Measurements from ENCODE around the gene COL27A1. TPM values are rescaled to one million over a fixed set of nuclear protein-coding genes. Genes with fewer than 3 reads are reported as not detected.

Gene COL27A1
- 1.0 and 1.1 TPM in 2 replicates for total RNA-seq

DNA sequence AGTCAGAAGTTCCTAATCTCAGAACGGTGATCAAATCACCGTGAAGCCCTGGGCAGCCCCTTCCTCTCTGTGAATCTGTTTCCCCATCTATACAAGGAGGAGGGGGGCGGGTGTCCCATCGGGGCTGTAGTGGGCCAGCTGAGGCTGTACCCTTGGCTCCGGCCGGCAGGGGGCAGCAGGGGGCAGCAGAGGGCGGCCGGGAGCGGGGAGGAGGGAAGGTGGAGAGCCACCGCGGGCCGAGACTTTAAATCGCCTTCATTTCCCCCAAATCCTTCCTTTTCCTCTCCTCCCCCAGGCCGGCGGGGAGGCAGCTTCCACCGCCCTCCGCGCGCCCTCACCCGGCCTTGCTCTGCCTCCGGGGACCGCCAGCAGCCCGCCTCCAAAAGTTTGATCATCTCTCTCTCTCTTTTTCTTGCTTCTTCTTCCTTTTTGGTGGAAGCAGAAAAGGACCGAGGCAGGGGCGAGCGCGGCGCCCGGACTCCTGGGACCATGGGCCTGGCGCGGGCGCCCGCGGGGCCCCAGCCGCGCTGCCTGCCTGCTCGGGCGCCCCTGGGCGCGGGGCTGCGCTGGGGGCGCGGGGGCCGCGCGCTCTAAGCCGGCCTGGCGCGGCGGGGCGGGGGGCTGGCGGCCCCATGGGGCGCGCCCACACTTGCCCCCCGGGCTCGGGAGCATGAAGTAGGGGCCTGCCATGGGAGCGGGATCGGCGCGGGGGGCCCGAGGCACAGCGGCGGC is at the start of gene COL27A1:
Gene COL27A1, plus strand, starts transcription at position 275 of the 732 bp plus-strand sequence. Its CDS starts 414 bp downstream, at position 689.
- peak; percentile 16 to 77 for DNase-seq (ENCODE audit: low read depth in 2 of 2)

DNA sequence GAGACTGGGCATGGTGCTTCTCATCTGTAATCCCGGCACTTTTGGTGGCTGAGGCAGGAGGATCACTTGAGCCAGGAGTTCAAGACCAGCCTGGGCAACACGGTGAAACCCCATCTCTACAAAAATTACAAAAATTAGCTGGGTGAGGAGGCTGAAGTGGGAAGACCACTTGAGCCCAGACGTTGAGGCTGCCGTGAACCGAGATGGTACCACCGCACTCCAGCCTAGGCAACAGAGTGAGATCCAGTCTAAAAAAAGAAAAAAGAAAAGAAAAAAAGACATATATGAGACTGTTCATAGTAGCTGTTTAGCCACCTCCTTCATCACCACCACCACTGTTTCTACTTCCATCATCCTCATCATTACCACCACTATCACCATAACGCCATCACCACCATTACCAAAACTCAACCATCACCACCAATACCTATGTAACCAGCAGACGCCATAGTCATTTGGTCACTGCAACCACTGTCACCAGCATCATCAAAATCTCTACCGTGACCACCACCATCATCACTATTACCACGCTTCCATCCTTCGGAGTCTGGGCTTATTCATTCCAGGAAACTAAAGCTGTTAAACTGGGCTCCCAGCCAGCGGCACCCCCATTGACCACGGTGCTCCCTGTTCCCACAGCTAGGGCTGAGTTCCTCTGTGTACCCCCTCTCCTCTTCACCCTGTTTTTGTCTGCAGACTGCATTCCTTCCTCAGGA is 47.9 kb upstream of the COL27A1 start:
- no peak for DNase-seq (ENCODE audit: low read depth in 2 of 2)

DNA sequence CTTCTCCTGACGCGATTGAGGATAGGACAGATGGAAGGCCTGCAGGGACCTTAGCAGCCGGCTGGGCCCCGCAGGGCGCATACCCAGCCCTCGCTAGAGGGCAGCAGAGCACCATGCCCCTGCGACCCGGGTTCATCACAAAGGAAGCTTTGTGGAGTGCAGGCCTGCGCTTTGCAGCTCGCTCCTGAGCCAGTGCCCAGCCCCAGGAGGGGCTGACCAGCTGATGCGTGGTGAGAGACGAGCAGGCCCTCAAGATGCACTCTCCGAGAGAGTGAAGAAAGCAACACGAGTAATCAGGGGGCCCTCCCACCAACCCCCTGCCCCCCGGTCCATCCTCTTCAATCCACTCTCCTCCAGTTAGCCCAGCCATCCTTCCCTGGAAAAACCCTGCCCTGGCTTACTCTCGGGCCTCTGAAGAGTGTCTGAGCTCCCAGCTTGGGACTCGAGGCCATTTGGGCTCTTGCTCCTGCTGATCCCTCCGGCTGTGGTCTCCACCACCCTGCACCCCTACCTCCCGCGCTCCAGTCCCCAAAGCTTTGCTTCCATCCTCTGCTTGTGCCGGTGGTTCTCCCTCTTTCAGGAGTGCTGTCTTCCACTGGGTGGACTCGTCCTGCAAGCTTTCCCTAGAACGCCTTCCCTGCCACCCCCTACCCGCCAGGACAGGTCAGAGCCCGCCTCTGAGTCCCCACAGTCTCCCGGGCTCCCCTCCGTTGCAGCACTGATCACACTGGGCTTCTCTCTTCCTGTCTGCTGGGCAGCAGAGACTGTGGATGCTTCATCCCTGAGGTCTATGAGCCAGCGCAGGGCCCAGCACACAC is 47.1 kb upstream of the COL27A1 start:
- DNase-seq (ENCODE audit: low read depth in 2 of 2): peak; percentile 32 to 78

GRCh38 chr9:114109124-114109523 is 46.2 kb upstream of the COL27A1 start:
- no peak for DNase-seq (ENCODE audit: low read depth in 2 of 2)

DNA sequence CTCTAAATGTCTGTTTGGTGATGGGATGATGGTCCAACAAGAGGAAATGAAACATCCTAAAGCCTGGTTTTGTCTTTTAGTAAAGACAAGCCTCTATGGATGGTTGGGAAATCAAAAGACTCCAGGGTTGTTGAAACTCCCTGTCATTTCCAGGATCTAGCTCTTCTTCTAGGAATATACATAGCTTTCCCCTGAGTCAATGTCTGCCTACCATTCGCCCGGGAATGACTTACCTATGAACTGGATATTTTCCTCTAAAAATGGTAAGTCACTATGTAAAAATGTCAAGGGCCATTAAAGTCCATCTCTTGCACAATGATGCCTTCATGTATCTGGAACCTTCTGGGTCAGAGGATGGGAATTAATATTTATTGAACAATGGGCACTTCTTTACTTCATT is 45.2 kb upstream of the COL27A1 start:
- no peak for DNase-seq (ENCODE audit: low read depth in 2 of 2)

GRCh38 chr9:114112325-114112724 is 43.0 kb upstream of the COL27A1 start:
- DNase-seq (ENCODE audit: low read depth in 2 of 2): no peak

- DNase-seq (ENCODE audit: low read depth in 2 of 2): peak in 1 of 2 donors; percentile 17
These were observed 42.4 kb upstream of the COL27A1 start for GRCh38 chr9:114112778-114113584.

- no peak for DNase-seq (ENCODE audit: low read depth in 2 of 2)
These were observed 41.0 kb upstream of the COL27A1 start for GRCh38 chr9:114114364-114114763.

DNA sequence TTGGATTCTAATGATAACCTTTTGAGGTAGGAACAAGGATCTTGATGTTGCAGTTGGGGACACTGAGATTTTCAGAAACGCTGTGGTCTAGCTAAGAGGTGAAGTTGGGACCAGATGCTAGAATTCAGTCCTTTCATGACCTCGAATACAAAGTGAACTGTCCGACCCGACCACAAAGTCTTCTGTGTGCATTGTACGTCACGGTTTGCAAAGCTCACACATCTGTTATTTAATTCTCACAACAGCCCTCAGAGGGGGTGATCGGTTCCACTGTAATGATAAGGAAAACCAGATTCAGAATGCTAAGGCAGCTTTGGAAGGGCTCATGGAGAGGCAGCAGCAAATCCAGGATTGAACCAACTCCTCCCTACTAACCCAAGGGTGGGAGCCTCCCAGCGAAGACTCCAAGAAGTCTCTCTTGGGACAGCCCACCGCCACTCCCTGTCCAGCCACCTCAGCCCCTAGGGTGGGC is 39.6 kb upstream of the COL27A1 start:
- no peak for DNase-seq (ENCODE audit: low read depth in 2 of 2)

- no peak for DNase-seq (ENCODE audit: low read depth in 2 of 2)
These were observed 39.1 kb upstream of the COL27A1 start for GRCh38 chr9:114116126-114116747.

GRCh38 chr9:114117614-114117995 is 37.7 kb upstream of the COL27A1 start:
- DNase-seq (ENCODE audit: low read depth in 2 of 2): no peak

- DNase-seq (ENCODE audit: low read depth in 2 of 2): no peak
These were observed 37.1 kb upstream of the COL27A1 start for GRCh38 chr9:114117996-114118830.

GRCh38 chr9:114119242-114120191 is 35.8 kb upstream of the COL27A1 start:
- no peak for DNase-seq (ENCODE audit: low read depth in 2 of 2)

DNA sequence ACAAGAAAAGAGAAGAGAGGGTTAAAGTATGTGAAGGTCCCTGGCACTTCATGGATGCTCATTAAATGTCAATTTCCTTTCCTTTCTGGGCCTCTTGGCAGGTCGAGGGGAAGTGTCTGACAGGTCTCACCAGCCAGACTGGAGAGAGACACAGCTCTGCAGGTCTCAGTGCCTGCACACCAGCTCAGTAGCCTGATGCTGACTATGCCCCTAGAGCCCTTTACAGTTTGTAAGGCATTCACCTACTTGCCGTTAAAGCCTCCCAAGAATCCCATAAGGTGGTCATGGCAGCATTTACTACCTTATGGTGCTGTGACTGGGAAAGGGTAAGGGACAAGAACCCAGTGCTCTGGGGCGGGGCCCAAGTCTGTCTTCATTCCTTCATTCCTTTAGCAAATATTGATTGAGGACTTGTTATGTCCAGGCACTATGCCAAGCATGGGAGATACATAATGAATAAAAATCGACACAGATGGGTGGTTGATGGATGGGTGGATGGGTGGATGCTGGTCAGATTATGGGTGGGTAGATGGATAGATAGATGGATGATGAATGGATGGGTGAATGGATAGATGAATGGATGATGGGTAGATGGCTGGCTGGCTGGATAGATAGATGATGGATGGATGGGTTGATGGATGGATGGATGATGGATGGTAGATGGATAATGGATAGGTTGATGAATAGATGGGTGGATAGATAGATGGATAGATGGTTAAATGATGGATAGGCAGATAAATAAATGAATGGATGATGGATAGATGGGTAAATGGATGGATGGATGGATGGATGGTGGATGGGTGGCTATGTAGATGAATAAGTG is 34.9 kb upstream of the COL27A1 start:
- DNase-seq (ENCODE audit: low read depth in 2 of 2): no peak

GRCh38 chr9:114121227-114122135 is 33.9 kb upstream of the COL27A1 start:
- DNase-seq (ENCODE audit: low read depth in 2 of 2): no peak

DNA sequence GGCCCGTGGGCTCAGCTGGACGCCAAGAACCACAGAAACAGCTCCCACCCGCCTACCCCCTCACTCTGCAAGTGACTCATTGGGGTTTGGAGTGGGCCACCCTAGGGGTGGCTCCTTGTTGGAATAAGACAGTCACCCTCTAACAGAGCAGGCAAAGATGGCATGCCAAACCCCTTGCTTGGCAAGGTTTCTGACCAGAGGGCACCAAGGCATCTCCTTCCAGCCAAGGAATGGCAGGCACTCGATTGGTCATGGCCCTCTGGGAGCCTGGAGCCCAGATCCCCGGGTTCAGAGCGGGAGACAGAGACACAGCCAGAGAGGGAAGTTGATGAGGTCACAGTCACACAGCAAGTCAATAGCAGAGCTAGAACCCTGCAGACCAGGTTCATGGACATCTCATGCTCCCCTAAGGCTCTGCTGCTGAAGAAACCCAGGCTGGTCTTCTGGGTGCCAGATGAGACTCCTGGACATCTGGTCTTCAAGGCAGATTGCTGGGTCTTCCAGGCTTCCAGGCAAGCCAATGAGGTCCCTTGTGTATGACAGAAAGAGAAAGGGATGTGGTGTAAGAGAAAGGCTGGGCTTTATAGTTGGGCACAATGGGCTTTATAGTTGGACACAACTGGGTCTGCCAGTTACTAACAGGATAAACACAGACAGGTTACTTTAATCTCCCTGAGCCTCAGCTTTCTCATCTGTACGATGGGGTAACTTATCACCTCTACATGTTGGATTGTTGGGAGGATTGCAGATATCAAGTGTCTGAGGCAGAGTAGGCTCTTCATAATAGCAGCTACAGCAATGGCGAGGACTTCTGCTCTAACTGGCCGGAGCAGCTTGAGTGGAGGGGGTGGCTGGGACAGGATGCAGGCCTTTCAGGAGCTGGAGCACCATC is 33.0 kb upstream of the COL27A1 start:
- DNase-seq (ENCODE audit: low read depth in 2 of 2): no peak
